ENCODE data around the gene PLA2G4E.

- no peak for TF ChIP-seq EZH2 (IDR thresholded peaks at IDR 0.05; ENCODE audit: borderline replicate concordance, low read length)
- TF ChIP-seq CTCF (IDR thresholded peaks at IDR 0.05; ENCODE audit: low read length), result no peak
These were observed 64.9 kb downstream of the PLA2G4E start for GRCh38 chr15:41955807-41956525.
